ENCODE data around the gene APOBEC3A. TPM values are rescaled to one million over a fixed set of nuclear protein-coding genes. Genes with fewer than 3 reads are reported as not detected.
"Not testable (repeated sequence)": the region's sequence is repeated elsewhere in the genome, so short reads cannot be mapped to it uniquely, and the experiment has no call there.

APOBEC3A gene
- polyA plus RNA-seq, 1 donor: 0.13 TPM

GRCh38 chr22:38959590-38959989, 2.2 kb downstream of the APOBEC3A start:
- DNase-seq: no peak

- not testable (repeated sequence) for DNase-seq
Observed at GRCh38 chr22:38960673-38961072, 3.3 kb downstream of the APOBEC3A start.

GRCh38 chr22:38963291-38963738, 5.9 kb downstream of the APOBEC3A start:
- not testable (repeated sequence) for DNase-seq

- no peak for DNase-seq
Observed at GRCh38 chr22:38963872-38964271, 6.5 kb downstream of the APOBEC3A start.

- no peak for DNase-seq
Observed at GRCh38 chr22:38964306-38964705, 6.9 kb downstream of the APOBEC3A start.

- no peak for DNase-seq
Observed at GRCh38 chr22:38964989-38965388, 7.6 kb downstream of the APOBEC3A start.

GRCh38 chr22:38965614-38966379, 8.4 kb downstream of the APOBEC3A start:
- DNase-seq: no peak

- DNase-seq: no peak
Observed at GRCh38 chr22:38966380-38966702, 8.9 kb downstream of the APOBEC3A start.

GRCh38 chr22:38966942-38967341, 9.5 kb downstream of the APOBEC3A start:
- DNase-seq: no peak

- DNase-seq: no peak
Observed at GRCh38 chr22:38967451-38968450, 10.3 kb downstream of the APOBEC3A start.

GRCh38 chr22:38968801-38969200, 11.4 kb downstream of the APOBEC3A start:
- DNase-seq: no peak

GRCh38 chr22:38970551-38970950, 13.1 kb downstream of the APOBEC3A start:
- DNase-seq: no peak

- no peak for DNase-seq
Observed at GRCh38 chr22:38971202-38971601, 13.8 kb downstream of the APOBEC3A start.

- no peak for DNase-seq
Observed at GRCh38 chr22:38971791-38972190, 14.4 kb downstream of the APOBEC3A start.

- DNase-seq: no peak
Observed at GRCh38 chr22:38972558-38972957, 15.1 kb downstream of the APOBEC3A start.

GRCh38 chr22:38973289-38974169, 16.1 kb downstream of the APOBEC3A start:
- DNase-seq: no peak

- DNase-seq: no peak
Observed at GRCh38 chr22:38974170-38974825, 16.9 kb downstream of the APOBEC3A start.

GRCh38 chr22:38974826-38975175, 17.4 kb downstream of the APOBEC3A start:
- no peak for DNase-seq

- DNase-seq: not testable (repeated sequence)
Observed at GRCh38 chr22:38977289-38977688, 19.9 kb downstream of the APOBEC3A start.

GRCh38 chr22:38980587-38980986, 23.2 kb downstream of the APOBEC3A start:
- DNase-seq: not testable (repeated sequence)

Data from left kidney (tissue), 2 donors.